ENCODE results near the gene RASA3.
"Not testable (repeated sequence)": the region's sequence is repeated elsewhere in the genome, so short reads cannot be mapped to it uniquely, and the experiment has no call there.

- TF ChIP-seq CTCF (conservative IDR thresholded peaks at IDR 0.05; ENCODE audit: low read depth, low read length); EZH2phosphoT487 (IDR thresholded peaks at IDR 0.05; ENCODE audit: borderline replicate concordance, low read length); EZH2 (IDR thresholded peaks at IDR 0.05; ENCODE audit: low read length, unreplicated experiment): not testable (repeated sequence)
Measured at GRCh38 chr13:114098689-114099056, 33.8 kb downstream of the RASA3 start.
